Fibroblast of lung (primary cell): Measurements from ENCODE around the gene MSI2. TPM values are rescaled to one million over a fixed set of nuclear protein-coding genes. Genes with fewer than 3 reads are reported as not detected.

Experiments
- DNase-seq, 2 donors: peaks; one replicate each; pipeline versions ENCODE4 v3.0.0 to v3.0.0-alpha.2; 2010; ENCODE audit warnings: low read depth in 2 of 2
- H2AFZ ChIP-seq: 2 replicates; pipeline ENCODE4 v1.5.1; 2012; ENCODE audit warnings: low read length, control low read depth, inconsistent platforms
- H3K27ac ChIP-seq: 2 replicates; pipeline ENCODE4 v1.5.1; 2011; ENCODE audit warnings: low read length, control low read depth; ENCODE audit not compliant: insufficient read depth
- H3K27me3 ChIP-seq: 2 replicates; pipeline ENCODE4 v1.5.1; 2011; ENCODE audit warnings: mild to moderate bottlenecking, low read length; ENCODE audit not compliant: control insufficient read depth, insufficient read depth
- H3K36me3 ChIP-seq: 2 replicates; pipeline ENCODE4 v1.5.1; 2011; ENCODE audit warnings: low read length; ENCODE audit not compliant: control insufficient read depth, insufficient read depth
- H3K4me1 ChIP-seq: 2 replicates; pipeline ENCODE4 v1.5.1; 2011; ENCODE audit warnings: low read length; ENCODE audit not compliant: control insufficient read depth, insufficient read depth; ENCODE audit errors: extremely low read depth
- H3K4me2 ChIP-seq: 2 replicates; pipeline ENCODE4 v1.5.1; 2011; ENCODE audit warnings: low read length, control low read depth; ENCODE audit not compliant: insufficient read depth; ENCODE audit errors: extremely low read depth
- H3K4me3 ChIP-seq, 4 experiments: fragments of 200-600 bp in 1 of 4; sonication (generic) in 1 of 4; replicated peaks in 1 of 4; 2 replicates each; pipeline ENCODE4 v1.5.1; 2011 to 2016; ENCODE audit warnings: low read length in 4 of 4, low read depth in 3 of 4, mild to moderate bottlenecking in 3 of 4, control low read depth in 2 of 4, inconsistent platforms in 1 of 4, mixed read lengths in 1 of 4; ENCODE audit not compliant: insufficient read depth in 1 of 4; ENCODE audit errors: control extremely low read depth in 1 of 4
- H3K79me2 ChIP-seq: 2 replicates; pipeline ENCODE4 v1.5.1; 2012; ENCODE audit warnings: mild to moderate bottlenecking, low read length, inconsistent platforms; ENCODE audit not compliant: control insufficient read depth, insufficient read depth
- H3K9ac ChIP-seq: 2 replicates; pipeline ENCODE4 v1.5.1; 2011; ENCODE audit warnings: mild to moderate bottlenecking, low read length, control low read depth; ENCODE audit not compliant: insufficient read depth
- H3K9me3 ChIP-seq: 2 replicates; pipeline ENCODE4 v1.5.1; 2012; ENCODE audit warnings: low read depth, low read length; ENCODE audit not compliant: control insufficient read depth, insufficient read depth
- H4K20me1 ChIP-seq: 2 replicates; pipeline ENCODE4 v1.5.1; 2011; ENCODE audit warnings: low read length; ENCODE audit not compliant: control insufficient read depth, insufficient read depth; ENCODE audit errors: extremely low read depth
- EZH2 ChIP-seq: IDR thresholded peaks from 2 replicates; pipeline ENCODE4 v1.5.1; 2012; ENCODE audit warnings: low read length, control low read depth, mild to moderate bottlenecking; ENCODE audit errors: missing control alignments
- polyA plus RNA-seq, 2 donors: library from polyadenylated mRNA; depleted of rRNA in 1 of 2; stranded (reverse) in 1 of 2; unstranded in 1 of 2; fragments of >200 nt; gene quantifications; 2 replicates each; pipeline ENCODE4 v1.2.1, GENCODE V29; 2011 to 2012; ENCODE audit warnings: missing spikeins in 1 of 2
- total RNA-seq: library from RNA; depleted of rRNA; stranded (reverse); fragments of >200 nt; gene quantifications from 2 replicates; pipeline ENCODE4 v1.2.1, GENCODE V29; 2014
- TF ChIP-seq, protein P1 (sequence below), 2 donors: IDR thresholded peaks in 1 of 2; conservative IDR thresholded peaks in 1 of 2; 1 replicate in 1 of 2; 2 replicates in 1 of 2; pipeline ENCODE4 v1.5.1; 2011 to 2012; ENCODE audit warnings: low read length in 2 of 2, control low read depth in 1 of 2, inconsistent platforms in 1 of 2, low read depth in 1 of 2, mild to moderate bottlenecking in 1 of 2

MSI2 gene
- total and polyA plus RNA-seq, 2 donors (not counting 1 experiment from before 2014, with no cell fraction given): 6.8 to 14.2 TPM

GRCh38 chr17:57284984-57285646 lies 28.8 kb downstream of the MSI2 start:
- Histone ChIP-seq H3K4me3 (no peak overlapping the region), H3K27me3 (no peaks in the 10 kb centered on the region), H3K36me3 (no peaks in the 10 kb centered on the region), H3K9ac (no peak overlapping the region), H3K27ac (no peak overlapping the region), H4K20me1 (no peaks in the 10 kb centered on the region), H3K9me3 (no peaks in the 10 kb centered on the region), H2AFZ (no peak overlapping the region), H3K79me2 (no peaks in the 10 kb centered on the region), H3K4me1 (no peaks in the 10 kb centered on the region), H3K4me2 (no peak overlapping the region)
- peak in 1 of 2 donors; percentile 63 for DNase-seq
- TF ChIP-seq EZH2: no peak
- TF ChIP-seq, protein P1, sequence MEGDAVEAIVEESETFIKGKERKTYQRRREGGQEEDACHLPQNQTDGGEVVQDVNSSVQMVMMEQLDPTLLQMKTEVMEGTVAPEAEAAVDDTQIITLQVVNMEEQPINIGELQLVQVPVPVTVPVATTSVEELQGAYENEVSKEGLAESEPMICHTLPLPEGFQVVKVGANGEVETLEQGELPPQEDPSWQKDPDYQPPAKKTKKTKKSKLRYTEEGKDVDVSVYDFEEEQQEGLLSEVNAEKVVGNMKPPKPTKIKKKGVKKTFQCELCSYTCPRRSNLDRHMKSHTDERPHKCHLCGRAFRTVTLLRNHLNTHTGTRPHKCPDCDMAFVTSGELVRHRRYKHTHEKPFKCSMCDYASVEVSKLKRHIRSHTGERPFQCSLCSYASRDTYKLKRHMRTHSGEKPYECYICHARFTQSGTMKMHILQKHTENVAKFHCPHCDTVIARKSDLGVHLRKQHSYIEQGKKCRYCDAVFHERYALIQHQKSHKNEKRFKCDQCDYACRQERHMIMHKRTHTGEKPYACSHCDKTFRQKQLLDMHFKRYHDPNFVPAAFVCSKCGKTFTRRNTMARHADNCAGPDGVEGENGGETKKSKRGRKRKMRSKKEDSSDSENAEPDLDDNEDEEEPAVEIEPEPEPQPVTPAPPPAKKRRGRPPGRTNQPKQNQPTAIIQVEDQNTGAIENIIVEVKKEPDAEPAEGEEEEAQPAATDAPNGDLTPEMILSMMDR (conservative IDR thresholded peaks at IDR 0.05 in 1 of 2, IDR thresholded peaks at IDR 0.05 in 1 of 2; ENCODE audit: low read depth in 1 of 2, low read length in 2 of 2): no peak

- no peaks in the 10 kb centered on the region for H3K36me3 ChIP-seq
- no peak overlapping the region for H3K27ac ChIP-seq
- no peak overlapping the region for H3K4me3 ChIP-seq
- no peak for DNase-seq
- H4K20me1 ChIP-seq: no peaks in the 10 kb centered on the region
- no peak overlapping the region for H3K9ac ChIP-seq
- no peak overlapping the region for H2AFZ ChIP-seq
- TF ChIP-seq EZH2: no peak
- TF ChIP-seq, protein P1 (conservative IDR thresholded peaks at IDR 0.05 in 1 of 2, IDR thresholded peaks at IDR 0.05 in 1 of 2; ENCODE audit: low read depth in 1 of 2, low read length in 2 of 2): no peak
- H3K4me1 ChIP-seq: no peaks in the 10 kb centered on the region
- H3K9me3 ChIP-seq: no peaks in the 10 kb centered on the region
- H3K4me2 ChIP-seq: no peak overlapping the region
- no peaks in the 10 kb centered on the region for H3K79me2 ChIP-seq
- no peaks in the 10 kb centered on the region for H3K27me3 ChIP-seq
Observed at GRCh38 chr17:57285701-57286100, 29.4 kb downstream of the MSI2 start.

DNA sequence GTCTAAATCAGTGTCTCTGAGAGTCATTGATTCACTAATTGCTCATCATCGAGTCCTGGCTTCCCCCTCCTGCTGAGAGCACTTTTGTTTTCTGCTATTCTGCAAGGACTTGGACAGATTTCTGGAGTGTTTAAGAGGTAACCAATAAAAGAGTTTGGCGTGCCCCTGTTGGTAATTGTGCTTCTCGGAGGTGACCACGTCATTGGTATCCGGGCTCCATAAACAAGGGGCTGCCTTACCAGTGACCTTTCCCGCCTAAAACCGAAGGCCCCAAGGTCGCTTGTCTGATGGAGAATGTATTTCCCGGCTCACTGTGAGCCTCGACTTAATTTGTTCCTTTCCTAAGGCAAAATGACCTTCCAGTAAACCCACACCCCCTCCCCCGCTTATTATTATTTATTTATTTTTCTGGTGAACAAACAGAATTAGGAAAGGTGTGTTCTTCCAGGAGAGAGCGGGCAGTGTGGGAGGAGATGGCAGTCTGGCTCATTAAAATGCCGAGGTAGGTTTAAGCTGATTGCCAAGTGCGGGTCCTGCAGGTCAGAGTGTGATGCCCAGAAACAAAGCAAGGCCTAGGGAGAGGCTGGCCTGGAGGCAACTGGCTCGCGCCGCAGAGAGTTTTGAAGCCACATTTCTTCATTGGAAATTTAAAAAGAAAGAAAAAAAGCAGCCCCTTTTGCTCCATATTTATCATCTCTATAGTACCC lies 30.2 kb downstream of the MSI2 start:
- Histone ChIP-seq H3K79me2 (no peaks in the 10 kb centered on the region), H3K9ac (no peak overlapping the region)
- peak in 1 of 2 donors; percentile 27 for DNase-seq

More for the DNA sequence above, 30.2 kb downstream of the MSI2 start:
- Histone ChIP-seq H3K36me3 (no peaks in the 10 kb centered on the region), H3K27ac (no peak overlapping the region), H3K9me3 (no peaks in the 10 kb centered on the region), H2AFZ (no peak overlapping the region), H3K4me1 (no peaks in the 10 kb centered on the region), H3K4me3 (no peak overlapping the region), H3K27me3 (no peaks in the 10 kb centered on the region), H4K20me1 (no peaks in the 10 kb centered on the region), H3K4me2 (no peak overlapping the region)
- TF ChIP-seq, protein P1 (conservative IDR thresholded peaks at IDR 0.05 in 1 of 2, IDR thresholded peaks at IDR 0.05 in 1 of 2; ENCODE audit: low read depth in 1 of 2, low read length in 2 of 2): no peak
- no peak for TF ChIP-seq EZH2
